ENCODE results near the gene TEPSIN.

TEPSIN gene

DNA sequence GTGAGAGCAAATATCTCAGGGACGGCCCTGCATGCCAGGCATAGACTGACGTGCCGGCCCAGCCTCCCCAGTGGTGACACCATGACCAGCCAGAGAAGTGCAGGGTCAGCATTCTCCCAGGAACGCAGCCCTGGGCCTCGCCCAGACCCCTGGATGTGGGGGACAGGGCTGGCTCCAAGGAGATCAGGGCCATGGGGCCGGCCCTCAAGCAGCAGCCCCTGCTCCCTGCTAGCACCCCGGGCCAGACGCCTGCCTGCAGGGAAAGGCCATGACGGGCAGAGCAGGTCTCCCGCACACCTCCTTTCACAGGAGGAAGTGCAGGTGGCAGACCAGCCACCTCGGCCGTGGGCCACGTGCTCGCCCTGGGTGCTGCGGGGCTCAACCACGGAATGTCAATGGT, 9.8 kb upstream of the TEPSIN start:
- no peak for DNase-seq

GRCh38 chr17:81247339-81247990, 8.6 kb upstream of the TEPSIN start:
- no peak for DNase-seq

DNA sequence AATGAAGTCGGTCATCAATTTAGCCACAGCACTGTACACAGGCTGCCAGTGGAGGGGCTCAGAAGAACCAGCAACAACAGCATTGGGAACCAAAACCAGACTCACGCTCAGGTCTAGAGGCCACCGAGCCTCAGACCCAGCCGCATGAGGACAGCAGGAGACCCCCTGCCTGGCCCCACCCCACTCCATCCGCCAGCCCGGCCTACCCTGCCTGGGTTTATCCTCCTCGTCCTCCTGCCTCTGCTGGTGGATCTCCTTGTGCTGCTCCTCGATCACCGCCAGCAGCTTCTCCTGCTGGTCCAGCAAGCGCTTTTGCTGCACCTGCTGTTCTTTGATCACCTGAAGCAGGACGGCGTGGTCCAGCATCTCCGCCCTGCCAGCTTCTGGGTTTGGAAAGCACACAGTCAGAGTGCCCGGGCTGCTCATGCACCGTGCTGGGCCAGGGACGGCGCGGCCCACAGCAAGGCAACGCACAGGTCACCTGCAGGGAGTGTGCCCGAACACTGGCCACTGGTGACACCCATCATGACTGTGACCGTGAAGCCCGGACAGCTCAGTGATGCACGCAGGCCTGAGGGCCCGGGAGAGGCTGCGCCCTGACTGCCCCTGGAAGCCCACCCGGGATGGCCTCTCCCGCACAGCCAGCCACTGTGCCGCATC, 8.0 kb upstream of the TEPSIN start:
- no peak for DNase-seq

DNA sequence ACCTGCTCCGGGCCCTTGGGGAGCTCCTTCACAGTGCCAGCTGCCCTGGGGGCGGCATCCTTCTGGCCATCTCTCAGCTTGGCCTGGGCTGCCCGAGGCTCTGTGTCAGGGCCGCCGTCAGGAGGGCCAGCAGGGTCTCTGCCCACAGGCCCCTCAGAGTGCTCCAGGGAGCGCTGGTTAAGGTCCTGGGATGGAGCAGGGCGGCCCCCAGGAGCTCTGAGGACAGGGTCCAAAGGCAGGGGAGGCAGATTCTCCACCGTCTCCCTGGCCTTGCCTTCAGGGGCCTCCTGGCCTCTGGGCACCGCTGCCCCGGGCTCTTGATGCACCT, 7.5 kb upstream of the TEPSIN start:
- DNase-seq: no peak

GRCh38 chr17:81245665-81246342, 6.9 kb upstream of the TEPSIN start:
- DNase-seq: no peak

- no peak for DNase-seq
Observed at GRCh38 chr17:81245024-81245664, 6.3 kb upstream of the TEPSIN start.

DNA sequence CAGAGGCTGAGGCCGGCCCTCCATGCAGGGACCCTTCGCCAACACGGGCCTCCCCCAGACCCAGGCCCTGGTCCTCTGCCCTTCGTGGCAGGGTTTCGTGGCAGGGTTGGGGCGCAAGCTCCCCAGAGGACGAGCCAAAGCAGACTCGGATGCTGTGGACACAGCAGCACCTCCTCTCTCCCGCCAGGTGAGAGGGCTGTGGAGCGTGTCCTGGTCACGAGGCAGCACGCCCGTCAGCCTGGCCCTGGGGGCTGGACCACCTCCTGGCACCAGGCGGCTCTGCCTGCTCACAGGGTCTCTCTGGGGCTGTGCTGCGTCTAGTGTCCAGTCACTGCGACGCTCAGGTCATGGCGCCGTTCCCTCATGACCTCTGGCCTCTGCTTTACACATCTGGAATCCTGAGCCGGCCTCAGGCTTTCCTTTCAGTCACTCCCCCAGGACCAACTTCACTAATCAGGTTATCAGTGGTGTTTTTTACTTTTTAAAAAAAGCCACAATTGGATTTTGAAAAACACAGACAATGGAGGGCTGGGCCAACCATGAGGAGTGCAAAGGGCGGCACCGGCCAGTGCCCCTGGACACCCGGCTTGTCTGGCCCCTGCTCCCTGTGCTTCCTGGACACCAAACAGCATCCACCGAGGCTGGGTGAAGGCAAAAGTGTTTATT, 5.6 kb upstream of the TEPSIN start:
- no peak for DNase-seq

DNA sequence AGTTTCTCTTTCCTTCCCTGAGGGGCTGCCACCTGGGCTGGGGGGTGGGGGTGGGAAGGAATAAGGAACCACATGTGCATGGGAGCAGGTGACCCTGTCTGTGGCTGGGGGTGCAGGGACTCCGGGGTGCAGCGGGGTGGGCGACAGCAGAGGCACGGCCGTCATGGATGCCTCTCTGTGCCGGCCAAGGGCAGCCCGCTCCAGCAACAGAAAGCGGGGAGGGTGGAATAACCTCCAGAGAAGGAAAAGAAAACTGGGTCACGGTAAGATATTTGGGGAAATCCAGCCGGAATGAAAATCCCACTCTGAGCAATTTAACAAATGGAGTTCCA, 4.4 kb upstream of the TEPSIN start:
- DNase-seq: no peak

GRCh38 chr17:81242421-81243332, 3.8 kb upstream of the TEPSIN start:
- DNase-seq: no peak

GRCh38 chr17:81241648-81242420, 3.0 kb upstream of the TEPSIN start:
- peak; percentile 37 for DNase-seq

- DNase-seq: no peak
Observed at GRCh38 chr17:81241203-81241602, 2.3 kb upstream of the TEPSIN start.

DNA sequence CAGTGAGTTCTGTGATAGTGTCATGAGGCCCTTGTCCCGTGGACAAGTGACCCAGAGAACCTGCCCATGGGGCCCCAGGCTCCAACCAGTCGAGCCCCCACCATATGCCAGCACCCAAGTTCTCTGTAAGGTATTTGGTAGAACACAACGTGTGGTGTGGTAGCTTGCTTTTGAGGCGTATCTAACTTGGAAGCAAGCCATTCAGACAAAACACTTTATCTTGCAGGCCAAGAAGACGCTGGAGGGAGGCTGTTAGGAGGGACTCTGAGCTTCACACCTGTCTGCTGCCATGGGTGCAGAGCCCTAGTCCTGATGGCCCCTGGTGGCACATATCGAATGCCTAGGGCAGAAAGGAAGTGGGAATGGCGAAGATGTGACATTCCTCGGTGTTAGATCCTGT, 1.9 kb upstream of the TEPSIN start:
- DNase-seq: no peak

- DNase-seq: peak; percentile 39
Observed at GRCh38 chr17:81239714-81240555, 1.1 kb upstream of the TEPSIN start.

- DNase-seq: no peak
Observed at GRCh38 chr17:81238490-81238814, 403 bp downstream of the TEPSIN start.

- DNase-seq: peak; percentile 8
Observed at GRCh38 chr17:81237591-81238489, 1.0 kb downstream of the TEPSIN start.

DNA sequence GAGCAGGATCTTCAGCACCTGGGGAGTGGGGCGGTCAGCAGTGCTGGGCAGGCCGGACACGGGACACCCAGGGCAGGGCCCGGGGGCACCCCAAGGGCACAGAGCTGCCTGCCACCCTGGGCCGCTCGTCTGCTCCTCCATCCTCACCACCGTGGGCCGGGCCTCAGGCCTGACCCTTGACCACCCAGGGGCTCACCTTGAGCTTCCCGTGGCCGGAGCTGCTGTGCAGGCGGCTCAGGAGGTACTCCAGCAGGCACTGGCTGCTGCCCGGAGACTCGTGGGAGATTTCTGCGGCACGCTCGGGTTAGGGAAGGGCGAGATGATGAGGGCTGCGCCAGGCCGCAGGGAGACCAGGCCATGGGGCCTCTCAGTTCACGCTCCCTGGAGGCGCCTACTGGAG, 2.1 kb downstream of the TEPSIN start:
- no peak for DNase-seq

DNA sequence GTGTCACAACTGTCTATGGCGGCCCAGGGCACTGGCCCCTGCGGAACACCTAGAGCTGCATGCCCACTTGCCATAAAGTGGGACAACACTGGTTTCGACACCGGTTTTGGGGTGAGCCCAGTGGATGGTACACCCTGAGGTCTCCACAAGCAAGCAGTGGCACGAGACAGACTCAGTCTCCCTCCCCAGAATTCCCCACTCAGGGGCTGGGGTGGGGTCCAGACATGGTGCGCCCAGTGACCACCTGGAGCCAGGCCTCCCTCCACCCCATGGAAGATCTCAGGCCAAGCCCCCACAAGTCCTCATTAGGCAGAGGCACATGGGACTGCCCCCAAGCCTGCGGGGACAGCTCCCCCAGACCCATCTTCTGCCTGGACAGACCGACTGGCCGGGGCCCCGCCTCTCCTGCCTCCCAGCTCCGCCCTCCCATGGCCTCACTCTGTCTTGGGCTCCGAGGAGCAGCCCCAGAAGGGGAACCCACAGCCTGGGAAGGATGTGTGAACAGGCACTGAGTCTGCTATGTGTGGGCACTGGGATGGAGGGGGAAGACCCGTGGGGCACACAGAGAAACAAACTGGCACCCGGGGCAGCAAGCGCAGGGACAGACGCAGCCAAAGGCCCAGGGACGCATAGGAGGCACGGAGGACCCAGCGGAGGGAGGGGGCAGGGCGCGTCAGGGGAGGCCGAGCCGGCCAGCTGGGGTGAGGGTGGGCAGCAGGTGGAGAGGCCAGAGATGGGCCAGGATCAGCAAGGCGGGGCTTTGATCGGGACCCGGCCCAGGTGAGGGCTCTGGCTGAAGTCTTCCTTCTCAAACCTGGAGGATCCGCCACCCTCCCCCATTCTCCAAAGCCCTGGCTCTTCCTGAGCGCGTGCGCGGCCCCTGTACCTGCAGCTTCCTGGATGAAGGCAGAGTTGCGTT, 2.8 kb downstream of the TEPSIN start:
- no peak for DNase-seq

- no peak for DNase-seq
Observed at GRCh38 chr17:81234940-81235821, 3.7 kb downstream of the TEPSIN start.
